CD8-positive, alpha-beta memory T cell (primary cell): ENCODE results near the gene ZNF808. TPM values are rescaled to one million over a fixed set of nuclear protein-coding genes. Genes with fewer than 3 reads are reported as not detected.
"Not testable (repeated sequence)": the region's sequence is repeated elsewhere in the genome, so short reads cannot be mapped to it uniquely, and the experiment has no call there.

Experiments used
- CTCF ChIA-PET: fragments of 350-600 bp; sonication (Branson Sonifier 250); formaldehyde crosslinking; loops from one replicate; lab custom pipeline; 2021; ENCODE audit warnings: antibody characterized with exemption; lab: Charles Lee
- POLR2A ChIA-PET: fragments of 350-600 bp; sonication (Branson Sonifier 250); formaldehyde crosslinking; loops from one replicate; lab custom pipeline; 2021; ENCODE audit warnings: antibody characterized with exemption; lab: Charles Lee
- DNase-seq, 5 donors: peaks; one replicate each; pipeline versions ENCODE4 v3.0.0 to v3.0.0-alpha.2; 2020 to 2022; ENCODE audit warnings: mixed read lengths in 1 of 5
- H3K27ac ChIP-seq: one replicate; pipeline ENCODE4 v1.7.0; 2013; ENCODE audit warnings: low read depth, mild to moderate bottlenecking, low read length, moderate library complexity
- H3K27me3 ChIP-seq: 2 replicates; pipeline ENCODE4 v1.7.0; 2013; ENCODE audit warnings: low read length, mild to moderate bottlenecking; ENCODE audit not compliant: insufficient read depth, poor library complexity, severe bottlenecking
- H3K36me3 ChIP-seq: 2 replicates; pipeline ENCODE4 v1.7.0; 2013; ENCODE audit warnings: mild to moderate bottlenecking, low read length, moderate library complexity; ENCODE audit not compliant: insufficient read depth
- H3K4me1 ChIP-seq: 2 replicates; pipeline ENCODE4 v1.7.0; 2013; ENCODE audit warnings: mild to moderate bottlenecking, low read length, moderate library complexity; ENCODE audit not compliant: insufficient read depth
- H3K4me3 ChIP-seq: 2 replicates; pipeline ENCODE4 v1.7.0; 2013; ENCODE audit warnings: mild to moderate bottlenecking, low read length
- H3K9me3 ChIP-seq: 2 replicates; pipeline ENCODE4 v1.7.0; 2013; ENCODE audit warnings: mild to moderate bottlenecking, low read length
- H3K27ac Mint-ChIP-seq, 8 donors: one replicate each; pipeline ENCODE4 v1.8.0; 2020 to 2021; ENCODE audit warnings: mixed read lengths in 8 of 8, mild to moderate bottlenecking in 6 of 8, inconsistent platforms in 3 of 8, moderate library complexity in 3 of 8
- H3K27me3 Mint-ChIP-seq, 2 donors: one replicate each; pipeline ENCODE4 v1.8.0; 2020 to 2021; ENCODE audit warnings: mixed read lengths in 2 of 2, mild to moderate bottlenecking in 1 of 2, moderate library complexity in 1 of 2
- H3K36me3 Mint-ChIP-seq, 3 donors: one replicate each; pipeline ENCODE4 v1.8.0; 2020 to 2021; ENCODE audit warnings: mixed read lengths in 3 of 3, inconsistent platforms in 1 of 3, mild to moderate bottlenecking in 1 of 3
- H3K4me1 Mint-ChIP-seq, 3 donors: one replicate each; pipeline ENCODE4 v1.8.0; 2020 to 2021; ENCODE audit warnings: mixed read lengths in 3 of 3, inconsistent platforms in 1 of 3, mild to moderate bottlenecking in 1 of 3
- H3K4me3 Mint-ChIP-seq, 7 donors: one replicate each; pipeline ENCODE4 v1.8.0; 2020 to 2021; ENCODE audit warnings: mixed read lengths in 7 of 7, mild to moderate bottlenecking in 6 of 7, moderate library complexity in 4 of 7, inconsistent platforms in 2 of 7
- H3K9me3 Mint-ChIP-seq, 5 donors: one replicate each; pipeline ENCODE4 v1.8.0; 2020 to 2022; ENCODE audit warnings: mixed read lengths in 5 of 5, mild to moderate bottlenecking in 3 of 5, moderate library complexity in 2 of 5, inconsistent platforms in 1 of 5
- polyA plus RNA-seq: library from polyadenylated mRNA; unstranded; fragments of 300-500 nt; fragmentation: Illumina TruSeq; gene quantifications from one replicate; pipeline ENCODE4 v1.2.3, GENCODE V29; 2021
- total RNA-seq, 2 experiments: library from RNA; stranded (reverse); gene quantifications; one replicate each; pipeline ENCODE4 v1.2.3, GENCODE V29; 2021

Gene ZNF808
- total and polyA plus RNA-seq, 3 experiments from 2014 or later: 14.4 to 31.9 (median 28.2) TPM

- Histone ChIP-seq H3K36me3 (peaks cover 25% of the 10 kb centered on the region), H3K9me3 (peaks cover 48% of the 10 kb centered on the region)
Measured at GRCh38 chr19:52558732-52559445, 31.4 kb downstream of the ZNF808 start.

GRCh38 chr19:52561611-52562010 is 34.1 kb downstream of the ZNF808 start:
- not testable (repeated sequence) for H3K27ac ChIP-seq

More at GRCh38 chr19:52558732-52559445, 31.4 kb downstream of the ZNF808 start:
- H3K9me3 Mint-ChIP-seq: peaks cover 23 to 93% (median 90%) of the 10 kb centered on the region in 5 donors
- DNase-seq, CTCF ChIA-PET, H3K27ac Mint-ChIP-seq, H3K4me1 ChIP-seq, H3K27me3 Mint-ChIP-seq, POLR2A ChIA-PET, H3K27me3 ChIP-seq, H3K27ac ChIP-seq, H3K4me3 ChIP-seq, H3K4me1 Mint-ChIP-seq: not testable (repeated sequence)
- H3K4me3 Mint-ChIP-seq: peak overlapping the region in 1 of 7 donors; percentile 32
- peaks cover 36 to 82% (median 81%) of the 10 kb centered on the region in 3 donors for H3K36me3 Mint-ChIP-seq

DNA sequence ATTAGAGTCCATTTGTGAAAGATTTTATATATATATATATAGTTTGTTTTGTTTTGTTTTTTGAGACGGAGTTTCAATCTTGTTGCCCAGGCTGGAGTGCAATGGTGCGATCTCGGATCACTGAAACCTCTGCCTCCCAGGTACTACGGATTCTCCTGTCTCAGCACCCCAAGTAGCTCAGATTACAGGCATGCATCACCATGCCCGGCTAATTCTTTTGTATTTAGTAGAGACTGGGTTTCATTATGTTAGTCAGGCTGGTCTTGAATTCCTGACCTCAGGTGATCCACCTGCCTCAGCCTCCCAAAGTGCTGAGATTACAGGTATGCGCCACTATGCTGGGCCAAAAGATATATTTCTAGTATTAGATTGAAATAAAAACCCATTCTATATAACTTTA is 38.7 kb downstream of the ZNF808 start:
- Histone ChIP-seq H3K36me3 (peaks cover 9% of the 10 kb centered on the region), H3K27me3 (no peaks in the 10 kb centered on the region), H3K9me3 (peaks cover 22% of the 10 kb centered on the region), H3K27ac (no peak overlapping the region), H3K4me1 (peaks cover 6% of the 10 kb centered on the region), H3K4me3 (no peak overlapping the region)
- Mint-ChIP-seq H3K4me1 (peaks cover 15 to 21% (median 15%) of the 10 kb centered on the region in 3 donors), H3K27me3 (no peaks in the 10 kb centered on the region), H3K36me3 (peaks cover 19 to 47% (median 42%) of the 10 kb centered on the region in 3 donors), H3K4me3 (no peak overlapping the region), H3K9me3 (peaks cover 4 to 65% (median 52%) of the 10 kb centered on the region in 5 donors), H3K27ac (no peak overlapping the region)
- POLR2A ChIA-PET: interaction anchor here (1.1 kb wide), 1 partner anchor 39 kb away, joined by 4 read pairs; no protein-coding TSS in a partner anchor
- CTCF ChIA-PET: interaction anchor here (0.9 kb wide), 1 partner anchor 26 kb away, joined by 3 read pairs; no protein-coding TSS in a partner anchor
- DNase-seq: no peak

More at GRCh38 chr19:52561611-52562010, 34.1 kb downstream of the ZNF808 start:
- H3K36me3 ChIP-seq: peaks cover 12% of the 10 kb centered on the region
- CTCF ChIA-PET, H3K27me3 ChIP-seq, POLR2A ChIA-PET, H3K4me3 Mint-ChIP-seq, H3K27me3 Mint-ChIP-seq, H3K4me1 Mint-ChIP-seq, H3K4me1 ChIP-seq, DNase-seq: not testable (repeated sequence)
- peak overlapping the region; percentile 26 for H3K4me3 ChIP-seq
- peaks cover 11 to 89% (median 83%) of the 10 kb centered on the region in 5 donors for H3K9me3 Mint-ChIP-seq
- peaks cover 25 to 78% (median 67%) of the 10 kb centered on the region in 3 donors for H3K36me3 Mint-ChIP-seq
- H3K9me3 ChIP-seq: peaks cover 35% of the 10 kb centered on the region
- peak overlapping the region in 1 of 8 donors; percentile 75 for H3K27ac Mint-ChIP-seq

GRCh38 chr19:52566588-52566987 is 39.1 kb downstream of the ZNF808 start:
- Histone ChIP-seq H3K4me1 (peaks cover 9% of the 10 kb centered on the region), H3K4me3 (no peak overlapping the region), H3K36me3 (peaks cover 5% of the 10 kb centered on the region), H3K9me3 (peaks cover 22% of the 10 kb centered on the region), H3K27me3 (no peaks in the 10 kb centered on the region), H3K27ac (no peak overlapping the region)
- Mint-ChIP-seq H3K9me3 (peaks cover 4 to 63% (median 49%) of the 10 kb centered on the region in 5 donors), H3K27me3 (no peaks in the 10 kb centered on the region), H3K4me1 (peaks cover 20 to 26% (median 20%) of the 10 kb centered on the region in 3 donors), H3K4me3 (no peak overlapping the region), H3K27ac (peak overlapping the region in 1 of 8 donors; percentile 8), H3K36me3 (peaks cover 16 to 44% (median 41%) of the 10 kb centered on the region in 3 donors)
- ChIA-PET CTCF (interaction anchor here (0.9 kb wide), 1 partner anchor 27 kb away, joined by 3 read pairs; no protein-coding TSS in a partner anchor), POLR2A (interaction anchor here (1.1 kb wide), 1 partner anchor 40 kb away, joined by 4 read pairs; no protein-coding TSS in a partner anchor)
- DNase-seq: no peak

DNA sequence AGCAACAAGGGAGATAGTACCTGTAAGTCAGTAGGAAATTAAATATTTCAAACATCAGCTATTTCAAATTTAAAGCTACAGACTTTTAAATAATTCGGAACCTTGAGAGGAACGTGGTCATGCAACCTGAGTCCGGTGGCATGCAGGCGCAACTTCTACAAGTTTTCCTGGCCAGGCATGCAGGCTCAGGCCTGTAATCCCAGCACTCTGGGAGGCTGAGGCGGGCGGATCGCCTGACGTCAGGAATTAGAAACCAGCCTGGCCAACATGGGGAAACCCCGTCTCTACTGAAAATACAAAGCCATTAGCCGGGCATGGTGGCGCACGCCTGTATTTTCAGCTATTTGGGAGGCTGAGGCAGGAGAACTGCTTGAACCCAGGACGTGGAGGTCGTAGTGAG is 40.5 kb downstream of the ZNF808 start:
- POLR2A ChIA-PET: no interaction called here
- H3K9me3 Mint-ChIP-seq: peaks cover 4 to 54% (median 35%) of the 10 kb centered on the region in 5 donors
- no peak for DNase-seq
- H3K4me3 Mint-ChIP-seq: no peak overlapping the region
- Histone ChIP-seq H3K4me3 (no peak overlapping the region), H3K4me1 (peaks cover 9% of the 10 kb centered on the region), H3K27ac (no peak overlapping the region), H3K36me3 (no peaks in the 10 kb centered on the region), H3K9me3 (peaks cover 17% of the 10 kb centered on the region), H3K27me3 (no peaks in the 10 kb centered on the region)
- no peak overlapping the region for H3K27ac Mint-ChIP-seq
- H3K36me3 Mint-ChIP-seq: peaks cover 22 to 38% (median 38%) of the 10 kb centered on the region in 3 donors
- H3K4me1 Mint-ChIP-seq: peaks cover 31 to 39% (median 32%) of the 10 kb centered on the region in 3 donors
- H3K27me3 Mint-ChIP-seq: no peaks in the 10 kb centered on the region
- CTCF ChIA-PET: no interaction called here

- H3K9me3 Mint-ChIP-seq: peaks cover 0 to 42% (median 21%) of the 10 kb centered on the region in 5 donors
- peaks cover 14% of the 10 kb centered on the region for H3K9me3 ChIP-seq
- peaks cover 35 to 50% (median 43%) of the 10 kb centered on the region in 3 donors for H3K4me1 Mint-ChIP-seq
- CTCF ChIA-PET, H3K4me1 ChIP-seq, POLR2A ChIA-PET, H3K27me3 Mint-ChIP-seq, H3K27me3 ChIP-seq, DNase-seq: not testable (repeated sequence)
- H3K4me3 ChIP-seq: peak overlapping the region; percentile 98
- H3K27ac ChIP-seq: peak overlapping the region; percentile 84
- peaks cover 10% of the 10 kb centered on the region for H3K36me3 ChIP-seq
- peak overlapping the region; percentile 63 to 97 (median 92) for H3K27ac Mint-ChIP-seq
- peaks cover 36 to 40% (median 39%) of the 10 kb centered on the region in 3 donors for H3K36me3 Mint-ChIP-seq
- H3K4me3 Mint-ChIP-seq: peak overlapping the region; percentile 90 to 98 (median 94)
Measured at GRCh38 chr19:52569638-52569999, 42.2 kb downstream of the ZNF808 start.

- Histone ChIP-seq H3K36me3 (peaks cover 12% of the 10 kb centered on the region), H3K27ac (peak within 1 kb of the TSS; percentile 84), H3K9me3 (peaks cover 12% of the 10 kb centered on the region), H3K4me1 (peaks cover 9% of the 10 kb centered on the region), H3K27me3 (no peaks in the 10 kb centered on the region), H3K4me3 (peak within 1 kb of the TSS; percentile 98)
- CTCF ChIA-PET: no interaction called here
- peak within 1 kb of the TSS; percentile 90 to 98 (median 94) for H3K4me3 Mint-ChIP-seq
- peaks cover 35 to 50% (median 43%) of the 10 kb centered on the region in 3 donors for H3K4me1 Mint-ChIP-seq
- peaks cover 0 to 41% (median 19%) of the 10 kb centered on the region in 5 donors for H3K9me3 Mint-ChIP-seq
- H3K27ac Mint-ChIP-seq: peak within 1 kb of the TSS; percentile 69 to 98 (median 95)
- POLR2A ChIA-PET: no interaction called here
- H3K36me3 Mint-ChIP-seq: peaks cover 38 to 46% (median 41%) of the 10 kb centered on the region in 3 donors
- H3K27me3 Mint-ChIP-seq: peaks cover 0 to 2% of the 10 kb centered on the region in 2 donors
- DNase-seq: peak; percentile 93 to 96 (median 94)
Measured at GRCh38 chr19:52570000-52570861, 42.8 kb downstream of the ZNF808 start, which contains the start of gene ZNF701. Gene ZNF701 (plus strand): TSS chr19:52570287. CDS start chr19:52574148, 3,861 bp downstream.
